GM12878 (cell line): Measurements from ENCODE around the gene ADAMTS3. TPM values are rescaled to one million over a fixed set of nuclear protein-coding genes. Genes with fewer than 3 reads are reported as not detected.
A peak's percentile ranks its signal among the peaks of the same experiment; 100 is the strongest.

ENCODE experiments used
- ATAC-seq: fragments of 200-7000 bp; cut with Tn5 transposase; 3 replicates; pipeline ENCODE4 v1.9.1; 2020; ENCODE audit warnings: mild to moderate bottlenecking, moderate library complexity
- BruUV-seq: library from RNA; stranded (reverse); fragments of 400-500 nt; replicated peaks from 2 replicates; lab custom pipeline; 2021; lab: Mats Ljungman, UMichigan
- CTCF ChIA-PET: fragments of 300-600 bp; sonication (Branson Sonifier 250); formaldehyde crosslinking; extraction: SDS; loops from one replicate; lab custom pipeline; 2021; ENCODE audit warnings: inconsistent platforms; lab: Yijun Ruan, JAX
- POLR2A ChIA-PET: fragments of 350-600 bp; formaldehyde crosslinking; extraction: SDS; loops from one replicate; lab custom pipeline; 2021; ENCODE audit warnings: inconsistent platforms; lab: Charles Lee
- RAD21 ChIA-PET: fragments of 300-600 bp; sonication (Branson Sonifier 250); formaldehyde crosslinking; loops from one replicate; lab custom pipeline; 2023; ENCODE audit warnings: antibody characterized with exemption; ENCODE audit not compliant: unreplicated experiment; lab: Charles Lee
- SMC1A ChIA-PET: fragments of 300-600 bp; sonication (Branson Sonifier 250); formaldehyde crosslinking; loops from one replicate; lab custom pipeline; 2023; ENCODE audit not compliant: unreplicated experiment, uncharacterized antibody; lab: Charles Lee
- DNase-seq: peaks from one replicate; pipeline ENCODE4 v3.0.0-alpha.2; 2011; ENCODE audit warnings: low read depth, low spot score
- FAIRE-seq: peaks from 3 replicates; lab custom pipeline; 2011; peaks lifted over from hg19 to GRCh38; lab: Jason Lieb, UNC
- H2AFZ ChIP-seq: 2 replicates; pipeline ENCODE4 v1.6.0; 2011; ENCODE audit warnings: low read depth, low read length, control low read depth; ENCODE audit not compliant: control insufficient read depth
- H3K27ac ChIP-seq: 2 replicates; pipeline ENCODE4 v1.5.1; 2011; ENCODE audit warnings: control low read depth; ENCODE audit not compliant: control insufficient read depth, insufficient read depth
- H3K27me3 ChIP-seq, 2 experiments: replicated peaks in 1 of 2; 2 replicates each; pipeline versions ENCODE4 v1.6.0 to v1.6.1; 2011; ENCODE audit warnings: low read length in 1 of 2; ENCODE audit not compliant: control insufficient read depth in 2 of 2, insufficient read depth in 2 of 2
- H3K36me3 ChIP-seq, 2 experiments: 2 replicates each; pipeline ENCODE4 v1.5.1; 2011; ENCODE audit warnings: low read length in 1 of 2; ENCODE audit not compliant: control insufficient read depth in 2 of 2, insufficient read depth in 2 of 2
- H3K4me1 ChIP-seq: 2 replicates; pipeline ENCODE4 v1.6.1; 2011; ENCODE audit warnings: mild to moderate bottlenecking, low read length, moderate library complexity, mixed read lengths; ENCODE audit not compliant: control insufficient read depth, insufficient read depth
- H3K4me2 ChIP-seq: 2 replicates; pipeline ENCODE4 v1.6.0; 2011; ENCODE audit warnings: control low read depth; ENCODE audit not compliant: control insufficient read depth, insufficient read depth
- H3K4me3 ChIP-seq: fragments of 200-600 bp; sonication (generic); 2 replicates; pipeline ENCODE4 v1.5.1; 2016
- H3K79me2 ChIP-seq: 2 replicates; pipeline ENCODE4 v1.6.0; 2011; ENCODE audit warnings: low read length; ENCODE audit not compliant: control insufficient read depth, insufficient read depth
- H3K9ac ChIP-seq: 2 replicates; pipeline ENCODE4 v1.8.0; 2011; ENCODE audit warnings: low read length, control low read depth, mixed read lengths; ENCODE audit not compliant: control insufficient read depth, insufficient read depth
- H3K9me3 ChIP-seq: replicated peaks from 3 replicates; pipeline ENCODE4 v1.5.1; 2011; ENCODE audit warnings: mild to moderate bottlenecking, low read length; ENCODE audit not compliant: control insufficient read depth, insufficient read depth
- H4K20me1 ChIP-seq: 2 replicates; pipeline ENCODE4 v1.6.0; 2011; ENCODE audit not compliant: control insufficient read depth, insufficient read depth
- CTCF ChIP-seq, 3 experiments: IDR thresholded peaks in 2 of 3; conservative IDR thresholded peaks in 1 of 3; 2 replicates each; pipeline ENCODE4 v1.5.1; 2011; ENCODE audit warnings: low read depth in 3 of 3, low read length in 3 of 3, mild to moderate bottlenecking in 3 of 3, control low read depth in 2 of 3, moderate library complexity in 2 of 3, inconsistent platforms in 1 of 3, mixed read lengths in 1 of 3; ENCODE audit not compliant: control insufficient read depth in 2 of 3, insufficient read depth in 1 of 3; ENCODE audit errors: extremely low read depth in 1 of 3
- IKZF2 ChIP-seq, 2 experiments: fragments of 450-650 bp; IDR thresholded peaks; 2 replicates each; pipeline ENCODE4 v1.6.1; 2017; ENCODE audit warnings: mild to moderate bottlenecking in 2 of 2, moderate library complexity in 2 of 2
- RAD21 ChIP-seq: IDR thresholded peaks from 2 replicates; pipeline ENCODE4 v1.6.1; 2011; ENCODE audit warnings: mild to moderate bottlenecking, low read depth, low read length, moderate library complexity; ENCODE audit not compliant: insufficient read depth
- WGBS: methylation state at CpG from one replicate; pipeline ENCODE4 v1.1.6; 2016; ENCODE audit warnings: low lambda C conversion rate; ENCODE audit not compliant: insufficient replicate concordance, insufficient coverage; ENCODE audit errors: missing lambda C conversion rate; 5-methylcytosine and 5-hydroxymethylcytosine counted together
- in situ Hi-C: fragments of 300-500 bp; cut with MboI; formaldehyde crosslinking; loops from 9 replicates; pipeline ENCODE4 v1.14.3; 2018; ENCODE audit warnings: mixed read lengths
- intact Hi-C: fragments of 100-400 bp; cut with micrococcal nuclease; formaldehyde crosslinking; loops from one replicate; pipeline ENCODE4 v1.14.2; 2022; ENCODE audit not compliant: unreplicated experiment
- polyA plus RNA-seq, 11 experiments: library from polyadenylated mRNA; depleted of rRNA in 4 of 11; unstranded in 6 of 11; stranded (reverse) in 5 of 11; fragments of >200 nt; fragmentation: Nextera tagmentation in 4 of 11; fragmentation: Illumina TruSeq in 1 of 11; extraction: Ambion mirVana in 4 of 11; extraction: Trizol in 1 of 11; gene quantifications; 1 replicate in 1 of 11; 2 replicates in 10 of 11; pipeline versions ENCODE4 v1.2.1 to v1.2.3, GENCODE V29; 2011 to 2016; ENCODE audit warnings: inconsistent platforms in 2 of 11, missing spikeins in 2 of 11, low read depth in 1 of 11
- total RNA-seq, 4 experiments: library from RNA; depleted of rRNA in 3 of 4; stranded (reverse); fragments of >200 nt in 3 of 4; fragmentation: Illumina TruSeq in 1 of 4; extraction: Trizol in 1 of 4; gene quantifications; 2 replicates each; pipeline versions ENCODE4 v1.2.1 to v1.2.3, GENCODE V29; 2013 to 2021

Gene ADAMTS3
- total and polyA plus RNA-seq, 10 of the 15 experiments (the other 5 are each of a cell fraction or from before 2014, with no cell fraction given) = under 0.01 to 0.07 (median 0.02) TPM; not detected in 6

GRCh38 chr4:72295966-72296557 is 273.0 kb downstream of the ADAMTS3 start:
- POLR2A ChIA-PET = no interaction called here

More at GRCh38 chr4:72295966-72296557, 273.0 kb downstream of the ADAMTS3 start:
- DNase-seq (no peak), ATAC-seq (peak; percentile 76), FAIRE-seq (no peak)
- no peak overlapping the region for H3K27ac ChIP-seq
- ChIA-PET RAD21 (interaction anchor here (1.0 kb wide), 1 partner anchor 10 kb away, joined by 3 read pairs; no protein-coding TSS in a partner anchor), SMC1A (interaction anchor here (1.1 kb wide), 1 partner anchor 8 kb away, joined by 3 read pairs; no protein-coding TSS in a partner anchor), CTCF (interaction anchor here (0.6 to 3.6 kb wide), 7 partner anchors 8 to 1026 kb away, joined by 3 to 22 read pairs (median 5); no protein-coding TSS in a partner anchor)
- no TSS peak for BruUV-seq
- in situ Hi-C loops = loop anchor here (25.0 kb wide), 1 partner anchor 1684 kb away; no protein-coding TSS in a partner anchor
- no peaks in the 10 kb centered on the region for H3K9me3 ChIP-seq
- H3K27me3 ChIP-seq = no peaks in the 10 kb centered on the region; a peak in 1 of 4 replicates
- peak; percentile 59; the same call in 1 of the 2 replicates for TF ChIP-seq RAD21
- no peak for TF ChIP-seq IKZF2 (IDR thresholded peaks at IDR 0.05)
- peak; percentile 29 to 53 (median 34); a peak in 3 of 6 replicates for TF ChIP-seq CTCF (IDR thresholded peaks at IDR 0.05 in 2 of 3, conservative IDR thresholded peaks at IDR 0.05 in 1 of 3; ENCODE audit: control insufficient read depth in 2 of 3, extremely low read depth in 1 of 3, insufficient read depth in 1 of 3, low read depth in 3 of 3, low read length in 3 of 3)
- H3K4me3 ChIP-seq = no peak overlapping the region
- H2AFZ ChIP-seq = no peak overlapping the region
- H3K4me2 ChIP-seq = no peak overlapping the region
- H4K20me1 ChIP-seq = no peaks in the 10 kb centered on the region
- WGBS = 12% methylated on average over 5 of the region's 5 CpGs
- H3K9ac ChIP-seq = no peak overlapping the region
- H3K4me1 ChIP-seq = no peaks in the 10 kb centered on the region
- intact Hi-C loops = no loop called here
- H3K79me2 ChIP-seq = no peaks in the 10 kb centered on the region
- no peaks in the 10 kb centered on the region for H3K36me3 ChIP-seq
